Prostate gland (tissue), 2 donors: ENCODE results near the gene CPSF3. TPM values are rescaled to one million over a fixed set of nuclear protein-coding genes. Genes with fewer than 3 reads are reported as not detected.

Experiments used
- DNase-seq: peaks from one replicate; pipeline ENCODE4 v3.0.0-alpha.2; 2019; ENCODE audit warnings: low spot score
- H3K27ac ChIP-seq, 2 donors: fragments of 200-600 bp; sonication (generic); 2 replicates each; pipeline ENCODE4 v1.5.1; 2017 to 2019
- H3K27me3 ChIP-seq: fragments of 200-600 bp; sonication (generic); replicated peaks from 2 replicates; pipeline ENCODE4 v1.5.1; 2019; ENCODE audit not compliant: insufficient read depth
- H3K36me3 ChIP-seq, 2 donors: fragments of 200-600 bp; sonication (generic); 1 replicate in 1 of 2; 2 replicates in 1 of 2; pipeline versions ENCODE4 v1.5.1 to v1.8.1; 2017 to 2019
- H3K4me1 ChIP-seq: fragments of 200-600 bp; sonication (generic); replicated peaks from 2 replicates; pipeline ENCODE4 v1.5.1; 2019
- H3K4me3 ChIP-seq, 2 donors: fragments of 200-600 bp; sonication (generic); 2 replicates each; pipeline ENCODE4 v1.5.1; 2017 to 2019
- H3K9me3 ChIP-seq: fragments of 200-600 bp; sonication (generic); 2 replicates; pipeline ENCODE4 v1.5.1; 2017
- CTCF ChIP-seq, 4 experiments: fragments of 200-600 bp in 2 of 4; fragments of 450-650 bp in 2 of 4; sonication (generic) in 2 of 4; IDR thresholded peaks; 1 replicate in 3 of 4; 2 replicates in 1 of 4; pipeline ENCODE4 v1.5.1; 2016 to 2019; ENCODE audit warnings: antibody characterized with exemption in 4 of 4, mild to moderate bottlenecking in 2 of 4, moderate library complexity in 2 of 4
- POLR2A ChIP-seq: fragments of 450-650 bp; IDR thresholded peaks from one replicate; pipeline ENCODE4 v1.6.1; 2016; ENCODE audit warnings: antibody characterized with exemption, mild to moderate bottlenecking
- POLR2AphosphoS5 ChIP-seq: sonication (generic); formaldehyde crosslinking; IDR thresholded peaks from one replicate; pipeline ENCODE4 v1.6.1; 2017; ENCODE audit warnings: antibody characterized with exemption
- WGBS: methylation state at CpG from one replicate; pipeline ENCODE4 v1.1.5; 2018; 5-methylcytosine and 5-hydroxymethylcytosine counted together
- intact Hi-C: fragments of 100-400 bp; cut with DNase I; formaldehyde crosslinking; loops from one replicate; pipeline ENCODE4 v1.14.2; 2022
- total RNA-seq, 2 donors: library from RNA; depleted of rRNA; stranded (reverse); fragments of >200 nt; gene quantifications; one replicate each; pipeline ENCODE4 v1.1.0, GENCODE V29; 2016

Gene CPSF3
- total RNA-seq, 2 donors from 2014 or later, result 24.8 to 50.8 TPM

DNA sequence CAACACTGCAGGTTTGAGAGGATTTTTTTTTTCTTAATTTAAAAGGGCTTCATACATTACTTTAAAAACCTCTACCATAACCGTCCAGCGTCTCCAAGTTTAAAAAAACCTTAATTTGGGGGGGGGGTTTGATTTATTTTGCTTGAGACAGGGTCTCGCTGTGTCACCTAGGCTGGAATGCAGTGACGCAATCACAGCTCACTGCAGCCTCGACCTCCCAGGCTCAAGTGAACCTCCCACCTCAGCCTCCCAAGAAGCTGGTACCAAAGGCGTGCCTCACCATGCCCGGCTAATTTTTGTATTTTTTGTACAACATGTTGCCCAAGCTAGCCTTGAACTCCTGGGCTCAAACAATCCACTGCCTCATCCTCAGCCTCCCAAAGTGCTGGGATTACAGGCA, 95.3 kb downstream of the CPSF3 start:
- Histone ChIP-seq H3K4me1 (no peaks in the 10 kb centered on the region), H3K9me3 (no peaks in the 10 kb centered on the region), H3K27ac (no peak overlapping the region), H3K4me3 (no peak overlapping the region), H3K27me3 (no peaks in the 10 kb centered on the region), H3K36me3 (no peaks in the 10 kb centered on the region)
- WGBS, result 93% methylated on average over 7 of the region's 7 CpGs
- intact Hi-C loops, result no loop called here
- no peak for DNase-seq
- no peak for TF ChIP-seq POLR2A
- TF ChIP-seq CTCF (IDR thresholded peaks at IDR 0.05), result no peak
- TF ChIP-seq POLR2AphosphoS5, result no peak

DNA sequence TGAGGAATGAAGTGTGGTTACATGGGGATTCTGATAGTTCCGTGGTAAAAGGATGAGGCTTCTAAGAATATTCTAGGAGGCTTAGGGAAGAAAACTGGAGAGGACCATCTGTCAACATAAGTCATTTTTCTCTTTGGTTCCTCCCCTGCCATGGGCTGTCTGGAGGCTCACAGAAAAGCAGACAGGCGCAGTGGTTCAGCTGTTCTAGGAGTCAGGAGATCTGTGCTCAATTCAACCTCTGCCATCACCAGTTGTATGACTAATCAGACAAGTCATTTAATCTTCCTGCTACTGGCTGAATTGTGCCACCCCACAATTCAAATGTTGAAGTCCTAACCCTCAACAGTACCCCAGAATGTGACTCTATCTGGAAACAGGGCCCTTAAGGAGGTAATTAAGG, 95.8 kb downstream of the CPSF3 start:
- Histone ChIP-seq H3K27me3 (no peaks in the 10 kb centered on the region), H3K27ac (no peak overlapping the region), H3K4me1 (no peaks in the 10 kb centered on the region), H3K9me3 (no peaks in the 10 kb centered on the region), H3K36me3 (no peaks in the 10 kb centered on the region), H3K4me3 (no peak overlapping the region)
- DNase-seq, result no peak
- intact Hi-C loops, result no loop called here
- 100% methylated on average over 2 of the region's 2 CpGs for WGBS
- no peak for TF ChIP-seq CTCF (IDR thresholded peaks at IDR 0.05)
- TF ChIP-seq POLR2AphosphoS5, result no peak
- no peak for TF ChIP-seq POLR2A

Other genes starting within 250 kb of the CPSF3 start
- 10 to 100 TPM in 1 of 2 donors, 1 to 10 TPM in 1; 9.2 to 17.8 TPM for gene ASAP2, start 216.8 kb upstream of the CPSF3 start, total RNA-seq
- 10 to 100 TPM; 26.9 to 36.8 TPM for gene ITGB1BP1, start 126 bp upstream of the CPSF3 start, total RNA-seq
- gene IAH1, start 50.9 kb downstream of the CPSF3 start, total RNA-seq, result 10 to 100 TPM; 48.1 to 61.3 TPM
- gene ADAM17, start 132.2 kb downstream of the CPSF3 start, total RNA-seq, result 10 to 100 TPM; 15.8 to 40.0 TPM
- 100 to 1,000 TPM; 208 to 248 TPM for gene YWHAQ, start 207.3 kb downstream of the CPSF3 start, total RNA-seq